Measurements from ENCODE around the gene TOLLIP.

Gene TOLLIP

DNA sequence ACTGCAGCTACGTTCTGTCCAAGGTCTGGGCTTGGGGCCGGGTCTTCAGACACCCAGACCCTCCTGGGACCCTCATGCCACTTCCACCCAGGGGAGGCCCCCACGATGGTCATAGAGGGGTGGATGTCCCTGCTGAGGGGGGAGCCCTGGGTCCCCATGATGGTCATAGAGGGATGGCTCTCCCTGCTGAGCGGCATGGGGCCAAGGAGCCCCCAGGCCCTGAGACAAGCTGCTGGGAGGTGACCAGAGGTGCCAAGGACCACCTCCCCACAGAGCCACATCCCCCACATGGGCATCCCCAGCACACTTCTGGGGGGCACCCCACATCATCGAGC is 79.3 kb downstream of the TOLLIP start:
- no peak for ATAC-seq
- TF ChIP-seq ZNF70 (CRISPR knock-in tag; IDR thresholded peaks at IDR 0.05) (no peak), ZNF8 (CRISPR knock-in tag; IDR thresholded peaks at IDR 0.05) (no peak), ZC3H10 (CRISPR knock-in tag; IDR thresholded peaks at IDR 0.05) (no peak)

GRCh38 chr11:1229471-1230120 is 79.8 kb downstream of the TOLLIP start:
- no peak for ATAC-seq
- TF ChIP-seq PPARA (CRISPR knock-in tag; IDR thresholded peaks at IDR 0.05; ENCODE audit: borderline replicate concordance) (no peak), ZNF8 (CRISPR knock-in tag; IDR thresholded peaks at IDR 0.05) (no peak), GLIS3 (CRISPR knock-in tag; IDR thresholded peaks at IDR 0.05) (no peak), BACH2 (CRISPR knock-in tag; IDR thresholded peaks at IDR 0.05; ENCODE audit: borderline replicate concordance) (no peak), ZFP3 (CRISPR knock-in tag; IDR thresholded peaks at IDR 0.05) (no peak), OSR1 (CRISPR knock-in tag; IDR thresholded peaks at IDR 0.05) (no peak), SNAI2 (CRISPR knock-in tag; IDR thresholded peaks at IDR 0.05) (no peak), ESRRG (CRISPR knock-in tag; IDR thresholded peaks at IDR 0.05) (no peak), ZNF565 (CRISPR knock-in tag; conservative IDR thresholded peaks at IDR 0.05; ENCODE audit: low read depth) (no peak), ARNTL (CRISPR knock-in tag; IDR thresholded peaks at IDR 0.05; ENCODE audit: borderline replicate concordance, low read depth) (no peak), ZC3H10 (CRISPR knock-in tag; IDR thresholded peaks at IDR 0.05) (no peak), TOX (CRISPR knock-in tag; IDR thresholded peaks at IDR 0.05; ENCODE audit: borderline replicate concordance) (no peak), POU6F1 (CRISPR knock-in tag; IDR thresholded peaks at IDR 0.05; ENCODE audit: borderline replicate concordance, low read depth) (no peak), ISL1 (CRISPR knock-in tag; IDR thresholded peaks at IDR 0.05) (no peak), ZFP30 (CRISPR knock-in tag; IDR thresholded peaks at IDR 0.05) (no peak), RARB (CRISPR knock-in tag; IDR thresholded peaks at IDR 0.05) (no peak), ZNF70 (CRISPR knock-in tag; IDR thresholded peaks at IDR 0.05) (no peak), CSDC2 (CRISPR knock-in tag; IDR thresholded peaks at IDR 0.05) (no peak)
- TF ChIP-seq, protein P1, sequence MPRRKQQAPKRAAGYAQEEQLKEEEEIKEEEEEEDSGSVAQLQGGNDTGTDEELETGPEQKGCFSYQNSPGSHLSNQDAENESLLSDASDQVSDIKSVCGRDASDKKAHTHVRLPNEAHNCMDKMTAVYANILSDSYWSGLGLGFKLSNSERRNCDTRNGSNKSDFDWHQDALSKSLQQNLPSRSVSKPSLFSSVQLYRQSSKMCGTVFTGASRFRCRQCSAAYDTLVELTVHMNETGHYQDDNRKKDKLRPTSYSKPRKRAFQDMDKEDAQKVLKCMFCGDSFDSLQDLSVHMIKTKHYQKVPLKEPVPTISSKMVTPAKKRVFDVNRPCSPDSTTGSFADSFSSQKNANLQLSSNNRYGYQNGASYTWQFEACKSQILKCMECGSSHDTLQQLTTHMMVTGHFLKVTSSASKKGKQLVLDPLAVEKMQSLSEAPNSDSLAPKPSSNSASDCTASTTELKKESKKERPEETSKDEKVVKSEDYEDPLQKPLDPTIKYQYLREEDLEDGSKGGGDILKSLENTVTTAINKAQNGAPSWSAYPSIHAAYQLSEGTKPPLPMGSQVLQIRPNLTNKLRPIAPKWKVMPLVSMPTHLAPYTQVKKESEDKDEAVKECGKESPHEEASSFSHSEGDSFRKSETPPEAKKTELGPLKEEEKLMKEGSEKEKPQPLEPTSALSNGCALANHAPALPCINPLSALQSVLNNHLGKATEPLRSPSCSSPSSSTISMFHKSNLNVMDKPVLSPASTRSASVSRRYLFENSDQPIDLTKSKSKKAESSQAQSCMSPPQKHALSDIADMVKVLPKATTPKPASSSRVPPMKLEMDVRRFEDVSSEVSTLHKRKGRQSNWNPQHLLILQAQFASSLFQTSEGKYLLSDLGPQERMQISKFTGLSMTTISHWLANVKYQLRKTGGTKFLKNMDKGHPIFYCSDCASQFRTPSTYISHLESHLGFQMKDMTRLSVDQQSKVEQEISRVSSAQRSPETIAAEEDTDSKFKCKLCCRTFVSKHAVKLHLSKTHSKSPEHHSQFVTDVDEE (CRISPR knock-in tag; IDR thresholded peaks at IDR 0.05), result no peak
- TF ChIP-seq, protein P2, sequence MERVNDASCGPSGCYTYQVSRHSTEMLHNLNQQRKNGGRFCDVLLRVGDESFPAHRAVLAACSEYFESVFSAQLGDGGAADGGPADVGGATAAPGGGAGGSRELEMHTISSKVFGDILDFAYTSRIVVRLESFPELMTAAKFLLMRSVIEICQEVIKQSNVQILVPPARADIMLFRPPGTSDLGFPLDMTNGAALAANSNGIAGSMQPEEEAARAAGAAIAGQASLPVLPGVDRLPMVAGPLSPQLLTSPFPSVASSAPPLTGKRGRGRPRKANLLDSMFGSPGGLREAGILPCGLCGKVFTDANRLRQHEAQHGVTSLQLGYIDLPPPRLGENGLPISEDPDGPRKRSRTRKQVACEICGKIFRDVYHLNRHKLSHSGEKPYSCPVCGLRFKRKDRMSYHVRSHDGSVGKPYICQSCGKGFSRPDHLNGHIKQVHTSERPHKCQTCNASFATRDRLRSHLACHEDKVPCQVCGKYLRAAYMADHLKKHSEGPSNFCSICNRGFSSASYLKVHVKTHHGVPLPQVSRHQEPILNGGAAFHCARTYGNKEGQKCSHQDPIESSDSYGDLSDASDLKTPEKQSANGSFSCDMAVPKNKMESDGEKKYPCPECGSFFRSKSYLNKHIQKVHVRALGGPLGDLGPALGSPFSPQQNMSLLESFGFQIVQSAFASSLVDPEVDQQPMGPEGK (CRISPR knock-in tag; IDR thresholded peaks at IDR 0.05; ENCODE audit: borderline replicate concordance), result no peak

GRCh38 chr11:1228921-1229451 is 80.4 kb downstream of the TOLLIP start:
- ATAC-seq, result no peak
- TF ChIP-seq TOX (CRISPR knock-in tag; IDR thresholded peaks at IDR 0.05; ENCODE audit: borderline replicate concordance) (no peak), CSDC2 (CRISPR knock-in tag; IDR thresholded peaks at IDR 0.05) (no peak), ARNTL (CRISPR knock-in tag; IDR thresholded peaks at IDR 0.05; ENCODE audit: borderline replicate concordance, low read depth) (no peak), CREB5 (CRISPR knock-in tag; IDR thresholded peaks at IDR 0.05; ENCODE audit: low read depth) (no peak), ISL1 (CRISPR knock-in tag; IDR thresholded peaks at IDR 0.05) (no peak), ZNF8 (CRISPR knock-in tag; IDR thresholded peaks at IDR 0.05) (no peak), ZNF565 (CRISPR knock-in tag; conservative IDR thresholded peaks at IDR 0.05; ENCODE audit: low read depth) (no peak), CSRNP3 (CRISPR knock-in tag; IDR thresholded peaks at IDR 0.05) (no peak)
- TF ChIP-seq, protein P2 (CRISPR knock-in tag; IDR thresholded peaks at IDR 0.05; ENCODE audit: borderline replicate concordance), result no peak
